ENCODE data around the gene DMAC2.

DMAC2 gene

GRCh38 chr19:41430922-41431321, 8.8 kb downstream of the DMAC2 start:
- TF ChIP-seq CTCF (IDR thresholded peaks at IDR 0.05) = no peak
- peaks cover 52% of the 10 kb centered on the region for H3K4me1 Mint-ChIP-seq
- peak overlapping the region; percentile 68 for H3K27ac Mint-ChIP-seq
- no peak for DNase-seq
- peaks cover 16% of the 10 kb centered on the region for H3K36me3 Mint-ChIP-seq (ENCODE audit: low read depth)
- no peak overlapping the region for H3K4me3 Mint-ChIP-seq
- H3K9me3 Mint-ChIP-seq = no peaks in the 10 kb centered on the region
- H3K27me3 Mint-ChIP-seq (ENCODE audit: low read depth, poor library complexity) = peaks cover 3% of the 10 kb centered on the region

- peak overlapping the region; percentile 43 for H3K4me3 Mint-ChIP-seq
- H3K9me3 Mint-ChIP-seq = no peaks in the 10 kb centered on the region
- peaks cover 3% of the 10 kb centered on the region for H3K27me3 Mint-ChIP-seq (ENCODE audit: low read depth, poor library complexity)
- no peak for TF ChIP-seq CTCF (IDR thresholded peaks at IDR 0.05)
- H3K4me1 Mint-ChIP-seq = peaks cover 56% of the 10 kb centered on the region
- H3K36me3 Mint-ChIP-seq (ENCODE audit: low read depth) = peaks cover 16% of the 10 kb centered on the region
- H3K27ac Mint-ChIP-seq = peak overlapping the region; percentile 87
- DNase-seq = no peak
Measured at GRCh38 chr19:41428481-41428859, 11.2 kb downstream of the DMAC2 start.

- TF ChIP-seq CTCF (IDR thresholded peaks at IDR 0.05) = no peak
- DNase-seq = peak; percentile 30
- H3K9me3 Mint-ChIP-seq = no peaks in the 10 kb centered on the region
- peaks cover under 1% of the 10 kb centered on the region for H3K27me3 Mint-ChIP-seq (ENCODE audit: low read depth, poor library complexity)
- H3K4me3 Mint-ChIP-seq = peak overlapping the region; percentile 85
- H3K27ac Mint-ChIP-seq = peak overlapping the region; percentile 10
- peaks cover 15% of the 10 kb centered on the region for H3K36me3 Mint-ChIP-seq (ENCODE audit: low read depth)
- H3K4me1 Mint-ChIP-seq = peaks cover 56% of the 10 kb centered on the region
Measured at GRCh38 chr19:41427647-41428480, 11.8 kb downstream of the DMAC2 start.

GRCh38 chr19:41426952-41427646, 12.6 kb downstream of the DMAC2 start, which contains the start of gene B3GNT8:
Gene B3GNT8, minus strand, starts transcription at chr19:41427374. Its CDS starts 596 bp downstream, at chr19:41426778.
- H3K9me3 Mint-ChIP-seq = no peaks in the 10 kb centered on the region
- H3K36me3 Mint-ChIP-seq (ENCODE audit: low read depth) = peaks cover 7% of the 10 kb centered on the region
- H3K4me1 Mint-ChIP-seq = peaks cover 49% of the 10 kb centered on the region
- peak; percentile 86 for DNase-seq
- peak within 1 kb of the TSS; percentile 85 for H3K4me3 Mint-ChIP-seq
- TF ChIP-seq CTCF (IDR thresholded peaks at IDR 0.05) = no peak
- H3K27ac Mint-ChIP-seq = peak within 1 kb of the TSS; percentile 80
- no peaks in the 10 kb centered on the region for H3K27me3 Mint-ChIP-seq (ENCODE audit: low read depth, poor library complexity)

- DNase-seq = no peak
- TF ChIP-seq CTCF (IDR thresholded peaks at IDR 0.05) = no peak
- H3K27me3 Mint-ChIP-seq (ENCODE audit: low read depth, poor library complexity) = no peaks in the 10 kb centered on the region
- peak overlapping the region; percentile 68 for H3K27ac Mint-ChIP-seq
- peaks cover 13% of the 10 kb centered on the region for H3K36me3 Mint-ChIP-seq (ENCODE audit: low read depth)
- peak overlapping the region; percentile 85 for H3K4me3 Mint-ChIP-seq
- no peaks in the 10 kb centered on the region for H3K9me3 Mint-ChIP-seq
- peaks cover 41% of the 10 kb centered on the region for H3K4me1 Mint-ChIP-seq
Measured at GRCh38 chr19:41426116-41426841, 13.4 kb downstream of the DMAC2 start.

Measured in nephron progenitor cell (in vitro differentiated cells).